ENCODE measurements around the gene CFAP47. TPM values are rescaled to one million over a fixed set of nuclear protein-coding genes. Genes with fewer than 3 reads are reported as not detected.

CFAP47 gene
- total RNA-seq, 1 experiment from 2014 or later = not detected

Small RNA genes within 50 kb of the gene (small RNA-seq; reads per million reads assigned to genes)
- not detected for gene RNU6-641P

Other genes starting within 250 kb of the CFAP47 start
- not detected in 2 replicates for gene MAGEB16, start 121.4 kb upstream of the CFAP47 start, total RNA-seq (2014; rRNA removed; shearing (Covaris generic); ENCODE audit: low replicate concordance)